PC-3 (cell line): ENCODE data around the gene BMPER. TPM values are rescaled to one million over a fixed set of nuclear protein-coding genes. Genes with fewer than 3 reads are reported as not detected.
A peak's percentile ranks its signal among the peaks of the same experiment; 100 is the strongest.

Experiments used
- ATAC-seq: fragments of 200-7000 bp; cut with Tn5 transposase; 2 replicates; pipeline ENCODE4 v1.9.1; 2020; ENCODE audit warnings: mild to moderate bottlenecking, moderate library complexity
- BruUV-seq: library from RNA; stranded (reverse); fragments of 400-500 nt; replicated peaks from 2 replicates; lab custom pipeline; 2021; lab: Mats Ljungman, UMichigan
- CTCF ChIA-PET: fragments of 300-600 bp; sonication (Branson Sonifier 250); formaldehyde crosslinking; loops from one replicate; lab custom pipeline; 2022; ENCODE audit warnings: antibody characterized with exemption; lab: Charles Lee
- POLR2A ChIA-PET: fragments of 300-600 bp; sonication (Branson Sonifier 250); formaldehyde crosslinking; loops from one replicate; lab custom pipeline; 2022; ENCODE audit warnings: antibody characterized with exemption; ENCODE audit not compliant: unreplicated experiment; lab: Charles Lee
- DNase-seq: peaks from one replicate; pipeline ENCODE4 v3.0.0-alpha.2; 2015
- H2AFZ ChIP-seq: fragments of 300-600 bp; sonication (generic); 2 replicates; pipeline ENCODE4 v1.6.0; 2016; ENCODE audit warnings: antibody characterized with exemption, low read length
- H3F3A ChIP-seq: fragments of 300-600 bp; sonication (generic); one replicate; pipeline ENCODE4 v1.6.0; 2017; ENCODE audit warnings: antibody characterized with exemption, low read length, control low read depth, mild to moderate bottlenecking; ENCODE audit not compliant: unreplicated experiment
- H3K27ac ChIP-seq: fragments of 300-600 bp; sonication (generic); 2 replicates; pipeline ENCODE4 v1.5.1; 2016; ENCODE audit warnings: mild to moderate bottlenecking, low read length
- H3K27me3 ChIP-seq: fragments of 300-600 bp; sonication (generic); 2 replicates; pipeline ENCODE4 v1.6.1; 2016; ENCODE audit warnings: low read length, mixed read lengths
- H3K36me3 ChIP-seq: fragments of 300-600 bp; sonication (generic); 2 replicates; pipeline ENCODE4 v1.6.1; 2016; ENCODE audit warnings: low read depth, mixed run types, low read length, mixed read lengths
- H3K4me1 ChIP-seq: fragments of 300-600 bp; sonication (generic); 2 replicates; pipeline ENCODE4 v1.5.1; 2016; ENCODE audit warnings: low read length; ENCODE audit not compliant: insufficient read depth
- H3K4me2 ChIP-seq: fragments of 300-600 bp; sonication (generic); 2 replicates; pipeline ENCODE4 v1.6.0; 2016; ENCODE audit warnings: low read length
- H3K4me3 ChIP-seq: fragments of 300-600 bp; sonication (generic); 2 replicates; pipeline ENCODE4 v1.5.1; 2016; ENCODE audit warnings: mild to moderate bottlenecking, low read length, mixed read lengths
- H3K79me2 ChIP-seq: fragments of 300-600 bp; sonication (generic); 2 replicates; pipeline ENCODE4 v1.6.1; 2017; ENCODE audit warnings: low read length, mixed read lengths
- H3K9ac ChIP-seq: fragments of 300-600 bp; sonication (generic); 2 replicates; pipeline ENCODE4 v1.6.0; 2016; ENCODE audit warnings: mild to moderate bottlenecking, low read length
- H3K9me2 ChIP-seq: fragments of 300-600 bp; sonication (generic); replicated peaks from 2 replicates; pipeline ENCODE4 v1.6.1; 2016; ENCODE audit warnings: mixed run types, low read length, mixed read lengths
- H3K9me3 ChIP-seq: fragments of 300-600 bp; sonication (generic); 2 replicates; pipeline ENCODE4 v1.6.1; 2016; ENCODE audit warnings: low read length, mixed read lengths
- H4K20me1 ChIP-seq: fragments of 300-600 bp; sonication (generic); 2 replicates; pipeline ENCODE4 v1.6.1; 2016; ENCODE audit warnings: low read length, mixed read lengths
- CTCF ChIP-seq: fragments of 300-600 bp; sonication (generic); conservative IDR thresholded peaks from 2 replicates; pipeline ENCODE4 v1.5.1; 2017; ENCODE audit warnings: antibody characterized with exemption, low read depth, mild to moderate bottlenecking, low read length
- EZH2 ChIP-seq: fragments of 300-600 bp; sonication (generic); IDR thresholded peaks from one replicate; pipeline ENCODE4 v1.6.1; 2017; ENCODE audit warnings: antibody characterized with exemption, mild to moderate bottlenecking, low read length; ENCODE audit not compliant: unreplicated experiment
- EZH2phosphoT487 ChIP-seq: fragments of 300-600 bp; sonication (generic); IDR thresholded peaks from 2 replicates; pipeline ENCODE4 v1.6.1; 2018; ENCODE audit warnings: mild to moderate bottlenecking, antibody characterized with exemption, low read length, borderline replicate concordance
- intact Hi-C: fragments of 100-400 bp; cut with micrococcal nuclease; formaldehyde crosslinking; loops from 2 replicates; pipeline ENCODE4 v1.9.0; 2023
- total RNA-seq: library from RNA; depleted of rRNA; stranded (reverse); fragments of >200 nt; gene quantifications from 2 replicates; pipeline ENCODE4 v1.2.3, GENCODE V29; 2014

BMPER gene
- total RNA-seq, 1 experiment from 2014 or later: 0.11 TPM

GRCh38 chr7:33946094-33946699, 40.9 kb downstream of the BMPER start:
- Histone ChIP-seq H3K4me3 (no peak overlapping the region), H4K20me1 (no peaks in the 10 kb centered on the region), H3K36me3 (no peaks in the 10 kb centered on the region), H3F3A (no peaks in the 10 kb centered on the region), H3K79me2 (no peaks in the 10 kb centered on the region), H2AFZ (no peak overlapping the region), H3K27me3 (0 out of 2 replicates have a peak, but pooled peaks cover 8% of the 10 kb centered on the region), H3K9me2 (no peaks in the 10 kb centered on the region), H3K9ac (no peak overlapping the region), H3K4me2 (no peak overlapping the region), H3K4me1 (no peaks in the 10 kb centered on the region), H3K27ac (no peak overlapping the region), H3K9me3 (no peaks in the 10 kb centered on the region)
- no TSS peak for BruUV-seq
- intact Hi-C loops: no loop called here
- POLR2A ChIA-PET: no interaction called here
- DNase-seq (peak; percentile 68), ATAC-seq (peak; percentile 64; the same call in 1 of the 2 replicates)
- no peak for TF ChIP-seq EZH2phosphoT487
- no peak for TF ChIP-seq CTCF
- TF ChIP-seq EZH2: no peak
- CTCF ChIA-PET: no interaction called here

GRCh38 chr7:33950047-33950714, 44.8 kb downstream of the BMPER start:
- H4K20me1 ChIP-seq: no peaks in the 10 kb centered on the region
- no peaks in the 10 kb centered on the region for H3K79me2 ChIP-seq
- H3K9me2 ChIP-seq: no peaks in the 10 kb centered on the region
- TF ChIP-seq EZH2phosphoT487: no peak
- no peak for TF ChIP-seq CTCF
- no peak for TF ChIP-seq EZH2
- H3K27ac ChIP-seq: no peak overlapping the region
- no peaks in the 10 kb centered on the region for H3F3A ChIP-seq
- ChIA-PET POLR2A (interaction anchor here (0.7 kb wide), 1 partner anchor 59 kb away, joined by 4 read pairs; no protein-coding TSS in a partner anchor), CTCF (no interaction called here)
- DNase-seq (no peak), ATAC-seq (no peak)
- no peak overlapping the region for H3K4me2 ChIP-seq
- no TSS peak for BruUV-seq
- 0 out of 2 replicates have a peak, but pooled peaks cover 19% of the 10 kb centered on the region for H3K27me3 ChIP-seq
- intact Hi-C loops: no loop called here
- H2AFZ ChIP-seq: no peak overlapping the region
- H3K9ac ChIP-seq: no peak overlapping the region
- H3K4me1 ChIP-seq: no peaks in the 10 kb centered on the region
- no peak overlapping the region for H3K4me3 ChIP-seq
- H3K9me3 ChIP-seq: no peaks in the 10 kb centered on the region
- no peaks in the 10 kb centered on the region for H3K36me3 ChIP-seq

- Histone ChIP-seq H3K4me3 (no peak overlapping the region), H3K9me3 (no peaks in the 10 kb centered on the region), H2AFZ (no peak overlapping the region), H3K79me2 (no peaks in the 10 kb centered on the region), H3F3A (no peaks in the 10 kb centered on the region), H3K27me3 (peaks cover 33% of the 10 kb centered on the region; the same call in 1 of the 2 replicates), H4K20me1 (no peaks in the 10 kb centered on the region), H3K27ac (no peak overlapping the region), H3K4me2 (no peak overlapping the region), H3K9ac (no peak overlapping the region), H3K4me1 (no peaks in the 10 kb centered on the region), H3K9me2 (no peaks in the 10 kb centered on the region), H3K36me3 (no peaks in the 10 kb centered on the region)
- ChIA-PET CTCF (no interaction called here), POLR2A (no interaction called here)
- intact Hi-C loops: no loop called here
- DNase-seq (no peak), ATAC-seq (no peak)
- BruUV-seq: no TSS peak
- no peak for TF ChIP-seq EZH2
- no peak for TF ChIP-seq EZH2phosphoT487
- no peak for TF ChIP-seq CTCF
Observed at GRCh38 chr7:33952824-33953223, 47.5 kb downstream of the BMPER start.
